ENCODE data around the gene GJA3. TPM values are rescaled to one million over a fixed set of nuclear protein-coding genes. Genes with fewer than 3 reads are reported as not detected.
A peak's percentile ranks its signal among the peaks of the same experiment; 100 is the strongest.

Gene GJA3
- total and polyA plus RNA-seq, 9 of the 15 experiments (the other 6 are each of a cell fraction or from before 2014, with no cell fraction given): 0.03 to 0.13 (median 0.04) TPM; not detected in 4

DNA sequence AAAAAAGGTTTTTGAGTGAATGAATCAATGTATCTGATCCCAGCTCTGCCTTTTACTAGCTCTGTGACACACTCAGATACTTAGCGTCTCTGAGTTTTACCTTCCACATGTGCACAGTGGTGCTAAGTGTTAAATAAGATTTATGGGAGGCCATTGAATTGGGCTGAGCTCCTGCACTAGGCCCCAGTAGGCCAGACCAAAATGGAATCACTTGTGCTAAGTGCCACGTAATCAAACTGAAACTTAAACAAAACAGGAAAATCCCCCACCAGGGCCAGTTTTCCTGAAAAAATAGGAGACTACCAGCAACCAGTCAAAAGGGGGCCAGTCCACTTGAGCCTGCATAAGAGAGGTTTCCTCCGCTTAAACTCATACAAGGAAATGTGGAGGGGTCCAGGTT lies 40.9 kb downstream of the GJA3 start (continued):
- TF ChIP-seq, protein P1, sequence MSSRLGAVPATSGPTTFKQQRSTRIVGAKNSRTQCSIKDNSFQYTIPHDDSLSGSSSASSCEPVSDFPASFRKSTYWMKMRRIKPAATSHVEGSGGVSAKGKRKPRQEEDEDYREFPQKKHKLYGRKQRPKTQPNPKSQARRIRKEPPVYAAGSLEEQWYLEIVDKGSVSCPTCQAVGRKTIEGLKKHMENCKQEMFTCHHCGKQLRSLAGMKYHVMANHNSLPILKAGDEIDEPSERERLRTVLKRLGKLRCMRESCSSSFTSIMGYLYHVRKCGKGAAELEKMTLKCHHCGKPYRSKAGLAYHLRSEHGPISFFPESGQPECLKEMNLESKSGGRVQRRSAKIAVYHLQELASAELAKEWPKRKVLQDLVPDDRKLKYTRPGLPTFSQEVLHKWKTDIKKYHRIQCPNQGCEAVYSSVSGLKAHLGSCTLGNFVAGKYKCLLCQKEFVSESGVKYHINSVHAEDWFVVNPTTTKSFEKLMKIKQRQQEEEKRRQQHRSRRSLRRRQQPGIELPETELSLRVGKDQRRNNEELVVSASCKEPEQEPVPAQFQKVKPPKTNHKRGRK (tag; IDR thresholded peaks at IDR 0.05): no peak
- TF ChIP-seq FOXM1 (IDR thresholded peaks at IDR 0.05; ENCODE audit: low read depth) (no peak), FOXM1 (CRISPR knock-in tag; IDR thresholded peaks at IDR 0.05; ENCODE audit: low read depth) (no peak), ZNF561 (CRISPR knock-in tag; conservative IDR thresholded peaks at IDR 0.05) (0 out of 2 replicates have a peak, but pooled peaks have one; percentile 67), GATAD2B (IDR thresholded peaks at IDR 0.05; ENCODE audit: borderline replicate concordance) (no peak), GTF2A2 (tag; IDR thresholded peaks at IDR 0.05) (peak; percentile 71; the same call in 1 of the 2 replicates), ATF7 (IDR thresholded peaks at IDR 0.05) (no peak), ARID2 (IDR thresholded peaks at IDR 0.05) (no peak), ZNF143 (CRISPR knock-in tag; IDR thresholded peaks at IDR 0.05) (no peak)
- TF ChIP-seq, protein P2, sequence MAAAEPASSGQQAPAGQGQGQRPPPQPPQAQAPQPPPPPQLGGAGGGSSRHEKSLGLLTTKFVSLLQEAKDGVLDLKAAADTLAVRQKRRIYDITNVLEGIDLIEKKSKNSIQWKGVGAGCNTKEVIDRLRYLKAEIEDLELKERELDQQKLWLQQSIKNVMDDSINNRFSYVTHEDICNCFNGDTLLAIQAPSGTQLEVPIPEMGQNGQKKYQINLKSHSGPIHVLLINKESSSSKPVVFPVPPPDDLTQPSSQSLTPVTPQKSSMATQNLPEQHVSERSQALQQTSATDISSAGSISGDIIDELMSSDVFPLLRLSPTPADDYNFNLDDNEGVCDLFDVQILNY (CRISPR knock-in tag; IDR thresholded peaks at IDR 0.05): no peak
- TF ChIP-seq, protein P3, sequence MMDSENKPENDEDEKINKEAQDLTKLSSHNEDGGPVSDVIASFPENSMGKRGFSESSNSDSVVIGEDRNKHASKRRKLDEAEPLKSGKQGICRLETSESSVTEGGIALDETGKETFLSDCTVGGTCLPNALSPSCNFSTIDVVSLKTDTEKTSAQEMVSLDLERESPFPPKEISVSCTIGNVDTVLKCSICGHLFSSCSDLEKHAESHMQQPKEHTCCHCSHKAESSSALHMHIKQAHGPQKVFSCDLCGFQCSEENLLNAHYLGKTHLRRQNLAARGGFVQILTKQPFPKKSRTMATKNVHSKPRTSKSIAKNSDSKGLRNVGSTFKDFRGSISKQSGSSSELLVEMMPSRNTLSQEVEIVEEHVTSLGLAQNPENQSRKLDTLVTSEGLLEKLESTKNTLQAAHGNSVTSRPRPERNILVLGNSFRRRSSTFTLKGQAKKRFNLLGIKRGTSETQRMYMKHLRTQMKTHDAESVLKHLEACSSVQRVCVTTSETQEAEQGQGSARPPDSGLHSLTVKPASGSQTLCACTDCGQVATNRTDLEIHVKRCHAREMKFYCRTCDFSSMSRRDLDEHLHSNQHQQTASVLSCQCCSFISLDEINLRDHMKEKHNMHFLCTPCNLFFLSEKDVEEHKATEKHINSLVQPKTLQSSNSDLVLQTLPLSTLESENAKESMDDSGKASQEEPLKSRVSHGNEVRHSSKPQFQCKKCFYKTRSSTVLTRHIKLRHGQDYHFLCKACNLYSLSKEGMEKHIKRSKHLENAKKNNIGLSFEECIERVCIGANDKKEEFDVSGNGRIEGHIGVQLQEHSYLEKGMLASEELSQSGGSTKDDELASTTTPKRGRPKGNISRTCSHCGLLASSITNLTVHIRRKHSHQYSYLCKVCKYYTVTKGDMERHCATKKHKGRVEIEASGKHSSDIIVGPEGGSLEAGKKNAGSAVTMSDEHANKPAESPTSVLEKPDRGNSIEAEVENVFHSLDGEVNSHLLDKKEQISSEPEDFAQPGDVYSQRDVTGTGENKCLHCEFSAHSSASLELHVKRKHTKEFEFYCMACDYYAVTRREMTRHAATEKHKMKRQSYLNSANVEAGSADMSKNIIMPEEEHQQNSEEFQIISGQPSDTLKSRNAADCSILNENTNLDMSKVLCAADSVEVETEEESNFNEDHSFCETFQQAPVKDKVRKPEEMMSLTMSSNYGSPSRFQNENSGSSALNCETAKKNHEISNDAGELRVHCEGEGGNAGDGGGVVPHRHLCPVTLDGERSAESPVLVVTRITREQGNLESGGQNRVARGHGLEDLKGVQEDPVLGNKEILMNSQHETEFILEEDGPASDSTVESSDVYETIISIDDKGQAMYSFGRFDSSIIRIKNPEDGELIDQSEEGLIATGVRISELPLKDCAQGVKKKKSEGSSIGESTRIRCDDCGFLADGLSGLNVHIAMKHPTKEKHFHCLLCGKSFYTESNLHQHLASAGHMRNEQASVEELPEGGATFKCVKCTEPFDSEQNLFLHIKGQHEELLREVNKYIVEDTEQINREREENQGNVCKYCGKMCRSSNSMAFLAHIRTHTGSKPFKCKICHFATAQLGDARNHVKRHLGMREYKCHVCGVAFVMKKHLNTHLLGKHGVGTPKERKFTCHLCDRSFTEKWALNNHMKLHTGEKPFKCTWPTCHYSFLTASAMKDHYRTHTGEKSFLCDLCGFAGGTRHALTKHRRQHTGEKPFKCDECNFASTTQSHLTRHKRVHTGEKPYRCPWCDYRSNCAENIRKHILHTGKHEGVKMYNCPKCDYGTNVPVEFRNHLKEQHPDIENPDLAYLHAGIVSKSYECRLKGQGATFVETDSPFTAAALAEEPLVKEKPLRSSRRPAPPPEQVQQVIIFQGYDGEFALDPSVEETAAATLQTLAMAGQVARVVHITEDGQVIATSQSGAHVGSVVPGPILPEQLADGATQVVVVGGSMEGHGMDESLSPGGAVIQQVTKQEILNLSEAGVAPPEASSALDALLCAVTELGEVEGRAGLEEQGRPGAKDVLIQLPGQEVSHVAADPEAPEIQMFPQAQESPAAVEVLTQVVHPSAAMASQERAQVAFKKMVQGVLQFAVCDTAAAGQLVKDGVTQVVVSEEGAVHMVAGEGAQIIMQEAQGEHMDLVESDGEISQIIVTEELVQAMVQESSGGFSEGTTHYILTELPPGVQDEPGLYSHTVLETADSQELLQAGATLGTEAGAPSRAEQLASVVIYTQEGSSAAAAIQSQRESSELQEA (IDR thresholded peaks at IDR 0.05; ENCODE audit: low read depth): no peak
- TF ChIP-seq, protein P4, sequence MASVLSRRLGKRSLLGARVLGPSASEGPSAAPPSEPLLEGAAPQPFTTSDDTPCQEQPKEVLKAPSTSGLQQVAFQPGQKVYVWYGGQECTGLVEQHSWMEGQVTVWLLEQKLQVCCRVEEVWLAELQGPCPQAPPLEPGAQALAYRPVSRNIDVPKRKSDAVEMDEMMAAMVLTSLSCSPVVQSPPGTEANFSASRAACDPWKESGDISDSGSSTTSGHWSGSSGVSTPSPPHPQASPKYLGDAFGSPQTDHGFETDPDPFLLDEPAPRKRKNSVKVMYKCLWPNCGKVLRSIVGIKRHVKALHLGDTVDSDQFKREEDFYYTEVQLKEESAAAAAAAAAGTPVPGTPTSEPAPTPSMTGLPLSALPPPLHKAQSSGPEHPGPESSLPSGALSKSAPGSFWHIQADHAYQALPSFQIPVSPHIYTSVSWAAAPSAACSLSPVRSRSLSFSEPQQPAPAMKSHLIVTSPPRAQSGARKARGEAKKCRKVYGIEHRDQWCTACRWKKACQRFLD (CRISPR knock-in tag; IDR thresholded peaks at IDR 0.05): peak; percentile 85
- TF ChIP-seq, protein P5, sequence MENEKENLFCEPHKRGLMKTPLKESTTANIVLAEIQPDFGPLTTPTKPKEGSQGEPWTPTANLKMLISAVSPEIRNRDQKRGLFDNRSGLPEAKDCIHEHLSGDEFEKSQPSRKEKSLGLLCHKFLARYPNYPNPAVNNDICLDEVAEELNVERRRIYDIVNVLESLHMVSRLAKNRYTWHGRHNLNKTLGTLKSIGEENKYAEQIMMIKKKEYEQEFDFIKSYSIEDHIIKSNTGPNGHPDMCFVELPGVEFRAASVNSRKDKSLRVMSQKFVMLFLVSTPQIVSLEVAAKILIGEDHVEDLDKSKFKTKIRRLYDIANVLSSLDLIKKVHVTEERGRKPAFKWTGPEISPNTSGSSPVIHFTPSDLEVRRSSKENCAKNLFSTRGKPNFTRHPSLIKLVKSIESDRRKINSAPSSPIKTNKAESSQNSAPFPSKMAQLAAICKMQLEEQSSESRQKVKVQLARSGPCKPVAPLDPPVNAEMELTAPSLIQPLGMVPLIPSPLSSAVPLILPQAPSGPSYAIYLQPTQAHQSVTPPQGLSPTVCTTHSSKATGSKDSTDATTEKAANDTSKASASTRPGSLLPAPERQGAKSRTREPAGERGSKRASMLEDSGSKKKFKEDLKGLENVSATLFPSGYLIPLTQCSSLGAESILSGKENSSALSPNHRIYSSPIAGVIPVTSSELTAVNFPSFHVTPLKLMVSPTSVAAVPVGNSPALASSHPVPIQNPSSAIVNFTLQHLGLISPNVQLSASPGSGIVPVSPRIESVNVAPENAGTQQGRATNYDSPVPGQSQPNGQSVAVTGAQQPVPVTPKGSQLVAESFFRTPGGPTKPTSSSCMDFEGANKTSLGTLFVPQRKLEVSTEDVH (IDR thresholded peaks at IDR 0.05; ENCODE audit: low read depth, partially characterized antibody): no peak
